GM19025 (cell line): Measurements from ENCODE around the gene ASB2.

Experiments used
- ATAC-seq: cut with Tn5 transposase; IDR thresholded peaks from one replicate; pipeline ENCODE4 v1.9.1; 2021; ENCODE audit warnings: mild to moderate bottlenecking, low read depth, moderate library complexity; ENCODE audit not compliant: unreplicated experiment

The ASB2 gene

DNA sequence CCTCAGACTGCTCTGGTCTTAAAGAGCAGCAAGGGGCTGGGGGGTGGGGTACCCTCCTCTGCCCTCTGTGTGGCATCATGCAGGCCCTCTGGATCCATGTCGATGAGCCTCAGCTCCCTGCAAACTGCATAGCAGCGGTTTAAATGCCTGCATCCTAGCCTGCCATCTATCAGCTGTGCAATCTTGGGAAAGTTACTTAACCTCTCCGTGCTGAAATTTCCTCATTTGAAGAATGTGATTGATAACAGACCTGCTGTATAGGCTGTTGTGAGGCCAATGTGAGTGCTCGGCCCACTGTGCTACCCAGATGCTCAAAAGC lies 45.4 kb downstream of the ASB2 start:
- no peak for ATAC-seq

DNA sequence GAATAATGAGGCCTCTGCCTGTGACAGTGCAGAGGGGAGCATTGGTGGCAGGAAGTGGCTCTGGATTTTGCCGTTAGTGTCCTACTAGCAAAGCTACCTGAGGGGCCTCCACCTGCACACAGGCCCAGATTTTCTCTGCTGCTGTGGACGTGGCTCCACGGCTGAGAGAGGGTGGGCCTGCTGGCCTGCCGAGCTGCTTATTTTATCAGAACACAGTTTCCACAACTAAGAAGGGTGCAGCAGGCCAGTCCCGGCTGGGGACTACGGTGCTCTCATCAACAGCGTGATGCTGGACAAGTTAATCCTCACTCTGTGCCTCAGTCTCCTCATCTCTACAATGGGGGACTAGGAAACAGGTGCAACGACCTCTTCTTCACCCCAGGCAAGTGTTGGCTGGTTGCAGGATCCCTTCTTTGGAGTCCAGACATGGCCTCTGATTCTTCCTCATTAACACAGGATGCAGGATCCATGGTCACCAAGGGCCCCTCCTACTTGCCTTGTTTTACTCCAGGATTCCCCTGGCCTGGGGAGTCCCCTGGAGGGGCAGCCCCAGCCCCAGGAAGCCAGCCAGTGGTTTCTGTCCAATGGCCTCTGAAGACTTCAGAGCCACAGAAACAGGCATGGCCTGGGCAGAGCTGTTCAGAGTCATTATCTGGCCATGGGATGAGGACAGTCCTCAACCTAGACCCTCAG lies 45.9 kb downstream of the ASB2 start:
- no peak for ATAC-seq

DNA sequence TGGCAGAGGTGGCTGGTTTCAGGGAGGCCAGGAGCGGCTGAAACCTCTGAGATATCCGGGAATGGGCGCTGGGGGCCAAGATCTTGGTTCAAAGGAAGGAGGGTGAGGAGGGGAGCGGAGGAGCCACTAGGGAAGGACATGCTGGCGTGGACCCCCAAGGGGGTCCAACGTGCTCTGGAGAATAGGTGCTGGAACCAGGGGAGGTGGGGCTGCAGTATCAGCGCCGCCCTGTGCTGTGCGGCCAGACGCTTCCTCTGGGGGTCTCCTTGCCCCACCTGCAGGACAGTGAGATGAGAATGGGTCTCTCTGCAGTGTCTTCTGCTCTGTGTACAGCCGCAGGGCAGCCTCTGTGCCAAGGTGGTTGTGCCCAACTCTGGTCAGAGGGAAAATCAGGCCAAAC lies 46.7 kb downstream of the ASB2 start:
- ATAC-seq: no peak

DNA sequence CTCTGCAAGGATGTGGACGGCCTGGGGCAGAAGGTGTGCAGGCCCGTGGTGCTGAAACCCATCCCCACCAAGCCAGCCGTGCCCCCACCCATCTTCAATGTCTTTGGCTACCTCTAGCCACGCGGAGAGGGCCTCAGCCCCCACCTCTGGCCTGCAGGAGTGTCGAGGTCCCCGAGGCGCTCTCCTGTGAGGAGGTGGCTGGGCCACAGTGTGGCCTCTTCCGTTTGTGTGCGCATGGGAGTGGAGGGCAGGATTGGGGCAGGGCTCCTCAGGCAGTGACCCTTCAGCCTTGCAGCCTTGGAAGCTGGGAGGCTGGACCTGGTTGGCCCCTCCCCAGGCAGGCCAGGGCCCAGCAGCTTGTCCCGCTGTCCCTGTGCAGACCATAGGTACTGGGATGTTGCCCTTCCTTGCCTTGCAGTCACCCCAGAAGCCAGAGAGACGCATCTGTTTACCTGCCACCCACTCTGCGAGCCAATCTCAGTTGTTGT lies 47.3 kb downstream of the ASB2 start:
- no peak for ATAC-seq

DNA sequence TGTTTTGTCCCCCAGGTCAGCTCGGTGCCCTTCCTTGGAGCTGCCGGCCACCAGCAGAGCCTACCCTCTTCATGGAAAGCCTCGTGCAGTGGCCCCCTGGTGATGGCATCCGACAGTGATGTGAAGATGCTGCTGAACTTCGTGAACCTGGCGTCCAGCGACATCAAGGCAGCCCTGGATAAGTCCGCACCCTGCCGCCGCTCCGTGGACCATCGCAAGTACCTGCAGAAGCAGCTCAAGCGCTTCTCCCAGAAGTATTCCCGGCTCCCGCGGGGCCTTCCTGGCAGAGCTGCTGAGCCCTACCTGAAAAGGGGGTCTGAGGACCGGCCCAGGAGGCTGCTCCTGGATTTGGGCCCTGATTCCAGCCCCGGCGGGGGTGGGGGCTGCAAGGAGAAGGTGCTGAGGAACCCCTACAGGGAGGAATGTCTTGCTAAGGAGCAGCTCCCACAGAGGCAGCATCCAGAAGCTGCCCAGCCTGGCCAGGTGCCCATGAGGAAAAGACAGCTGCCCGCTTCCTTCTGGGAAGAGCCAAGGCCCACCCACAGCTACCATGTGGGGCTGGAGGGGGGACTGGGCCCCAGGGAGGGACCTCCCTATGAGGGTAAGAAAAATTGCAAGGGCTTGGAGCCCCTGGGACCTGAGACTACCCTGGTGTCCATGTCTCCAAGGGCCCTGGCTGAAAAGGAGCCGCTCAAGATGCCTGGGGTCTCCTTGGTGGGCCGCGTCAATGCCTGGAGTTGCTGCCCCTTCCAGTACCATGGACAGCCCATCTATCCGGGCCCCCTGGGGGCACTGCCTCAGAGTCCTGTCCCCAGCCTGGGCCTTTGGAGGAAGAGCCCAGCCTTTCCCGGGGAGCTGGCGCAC lies 48.0 kb downstream of the ASB2 start:
- ATAC-seq: no peak

DNA sequence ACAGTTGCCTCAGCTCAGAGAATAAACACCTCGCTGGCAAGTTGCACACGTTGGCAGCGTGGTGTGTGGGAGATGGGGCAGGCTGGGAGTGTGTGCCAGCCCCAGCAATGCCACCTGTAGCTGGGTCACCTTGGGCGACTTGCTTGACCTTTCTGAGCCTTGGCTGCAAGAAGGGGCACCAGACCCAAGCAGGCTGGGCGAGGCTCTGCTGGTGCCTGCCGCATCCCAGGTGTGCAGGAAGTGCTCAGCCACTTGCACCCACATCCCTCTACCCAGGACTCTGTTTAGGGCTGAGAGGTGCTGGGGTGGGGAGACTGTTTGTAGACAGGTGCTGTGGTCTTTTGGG lies 48.6 kb downstream of the ASB2 start:
- ATAC-seq: no peak

DNA sequence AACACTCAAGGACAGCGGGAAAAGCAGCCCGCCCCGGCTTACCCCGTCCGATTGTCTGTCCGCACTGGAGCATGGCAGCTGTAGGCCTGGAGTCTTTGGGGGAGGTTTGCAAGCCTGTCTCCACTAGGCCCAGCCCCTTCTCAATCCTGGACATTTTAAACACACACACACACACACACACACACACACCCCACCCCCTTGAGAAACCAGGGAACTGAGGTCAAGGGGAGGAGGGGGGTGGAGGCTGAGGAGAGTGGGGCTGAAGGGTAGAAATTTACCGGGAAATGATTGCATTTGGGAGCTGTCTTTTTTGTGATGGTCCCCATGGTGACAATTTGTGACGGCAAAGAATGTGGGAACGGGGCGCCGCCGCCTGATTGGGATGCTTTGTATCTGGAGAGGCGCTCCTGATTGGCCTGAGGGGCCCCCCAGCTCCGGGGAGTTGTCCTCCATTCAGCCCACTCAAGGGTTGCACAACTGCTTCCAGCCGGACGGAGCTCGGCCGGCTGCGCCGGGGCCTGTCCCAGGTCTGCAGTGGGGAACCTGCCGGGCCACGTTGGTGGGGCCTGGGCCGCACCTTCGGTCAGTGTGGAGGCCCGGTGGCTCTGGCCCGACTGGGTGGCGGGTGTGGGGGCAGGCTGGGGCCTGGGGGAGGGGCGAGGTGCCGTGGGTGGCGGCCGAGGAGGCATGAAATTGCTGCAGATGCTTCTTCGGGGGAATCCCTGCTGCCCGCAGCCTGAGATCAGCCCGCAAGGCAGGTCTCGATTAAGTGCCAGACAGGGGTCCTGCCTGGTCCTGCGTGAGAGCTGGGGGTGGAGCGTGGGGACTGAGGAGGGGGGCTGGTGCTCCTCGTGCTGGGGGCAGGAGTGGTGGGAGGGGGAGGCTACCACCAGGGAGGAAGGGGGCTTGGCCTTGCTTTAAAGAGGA lies 49.2 kb downstream of the ASB2 start, which contains the start of gene FAM181A:
Gene FAM181A, plus strand, starts transcription at position 472 of the 927 bp plus-strand sequence. CDS start 942 bp downstream, outside the sequence.
- no peak for ATAC-seq

DNA sequence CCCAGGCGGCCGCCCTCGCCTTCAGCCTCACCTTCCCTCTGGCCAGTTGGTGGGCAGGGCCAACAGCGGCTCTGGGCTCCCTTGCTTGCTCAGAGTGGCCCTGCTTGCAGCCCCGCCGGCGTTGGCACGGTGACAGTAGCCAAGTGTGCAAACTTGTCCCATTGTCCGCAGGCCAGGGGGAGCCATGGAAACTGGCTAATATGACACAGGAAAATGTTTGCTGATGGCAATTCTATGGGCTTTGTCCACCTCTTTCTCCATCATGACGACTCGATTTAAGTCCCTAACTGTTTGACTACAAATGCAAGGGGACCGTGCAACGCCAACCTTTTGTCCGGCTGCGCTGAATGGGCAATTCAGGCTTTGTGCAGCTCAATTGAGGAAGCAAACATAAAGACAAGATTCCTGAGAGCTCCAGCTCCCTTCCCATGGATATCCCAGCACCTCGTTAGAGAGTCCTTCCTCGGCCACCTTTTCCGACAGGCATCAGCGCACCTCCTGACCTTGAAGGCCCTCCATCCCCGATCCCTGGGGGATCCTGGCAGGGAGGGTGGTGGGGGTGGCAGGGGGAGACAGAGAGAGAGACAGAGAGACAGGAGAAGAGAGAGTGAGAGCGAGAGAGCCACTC lies 50.0 kb downstream of the ASB2 start:
- ATAC-seq: no peak

DNA sequence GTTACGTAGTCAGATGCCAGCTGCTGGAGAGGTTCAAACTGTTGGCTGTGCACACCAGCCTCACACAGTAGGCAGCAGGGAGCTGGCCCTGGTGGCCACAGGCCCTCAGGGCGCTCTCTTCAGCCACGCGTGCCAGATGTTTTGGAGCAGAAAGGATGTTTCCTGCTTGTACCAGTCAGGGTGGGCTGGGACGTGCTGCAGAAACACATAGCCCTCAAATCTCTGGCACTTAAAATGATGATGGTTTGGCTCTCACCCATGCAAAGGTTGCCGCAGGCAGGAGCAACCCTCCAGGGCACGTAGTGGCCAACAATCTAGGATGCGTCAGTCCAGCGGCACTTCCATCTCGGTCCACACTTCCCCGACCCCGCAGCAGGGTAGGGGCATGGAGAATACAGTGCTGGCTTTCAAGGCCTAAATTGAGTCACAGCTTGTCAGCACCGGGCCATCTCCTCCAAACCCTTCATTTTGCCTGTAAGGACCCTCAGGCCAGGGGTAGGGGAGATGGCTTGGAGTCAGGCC lies 50.9 kb downstream of the ASB2 start:
- ATAC-seq: no peak

DNA sequence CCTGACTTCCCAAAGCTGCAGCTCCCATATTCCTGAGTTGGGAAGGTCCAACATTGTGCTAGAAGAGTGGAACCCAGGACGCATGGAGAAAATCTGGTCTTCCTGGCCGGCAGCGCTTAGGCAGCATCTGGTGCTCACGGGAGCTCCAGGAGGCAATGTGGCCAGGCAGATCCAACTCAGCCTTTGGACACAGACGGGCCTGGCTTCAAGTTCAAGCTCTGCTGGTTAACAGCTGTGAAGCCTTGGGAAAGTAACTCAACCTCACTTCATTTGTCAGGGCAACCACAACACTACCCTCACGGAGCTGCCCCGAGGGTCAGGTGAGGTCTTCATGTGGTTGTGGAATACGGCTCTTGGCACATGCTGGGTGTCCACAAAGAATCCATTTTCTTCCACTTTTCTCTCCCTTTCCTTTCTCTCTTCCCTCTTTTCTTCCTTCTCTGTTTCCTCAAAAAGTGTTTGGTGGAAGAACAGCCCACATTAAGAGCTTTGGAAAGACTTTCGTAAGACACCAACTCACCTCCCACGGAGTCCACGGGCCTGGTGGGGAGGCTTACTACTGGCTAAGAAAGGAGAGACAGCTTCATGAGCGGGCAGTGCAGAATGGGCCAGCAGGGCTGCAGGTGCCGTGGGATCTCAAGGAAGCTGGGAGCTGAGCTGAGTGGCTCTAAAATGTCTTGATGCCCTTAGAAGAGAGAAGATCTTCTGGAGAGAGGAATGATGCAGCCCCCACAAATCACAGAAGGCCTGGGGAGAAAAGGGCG lies 51.6 kb downstream of the ASB2 start:
- no peak for ATAC-seq

DNA sequence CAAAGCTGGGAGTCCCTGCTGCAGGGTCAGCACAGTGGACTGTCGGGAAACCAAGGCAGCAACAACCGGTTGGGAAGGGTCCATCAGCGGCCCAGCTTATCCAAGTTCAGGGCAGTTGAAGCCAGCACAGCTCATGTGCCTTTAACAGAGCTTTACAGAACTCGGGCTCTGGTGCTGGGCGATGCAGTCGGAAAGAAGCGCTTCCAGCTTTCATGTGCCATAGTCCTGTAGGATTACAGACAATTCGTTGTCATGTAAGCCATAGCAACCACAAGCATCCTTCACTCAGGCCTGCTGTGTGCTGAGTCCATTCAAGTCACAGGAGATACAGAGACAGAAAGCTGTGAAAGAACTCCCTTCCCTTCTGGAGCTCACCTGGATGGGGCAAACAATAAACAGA lies 52.7 kb downstream of the ASB2 start:
- ATAC-seq: no peak

DNA sequence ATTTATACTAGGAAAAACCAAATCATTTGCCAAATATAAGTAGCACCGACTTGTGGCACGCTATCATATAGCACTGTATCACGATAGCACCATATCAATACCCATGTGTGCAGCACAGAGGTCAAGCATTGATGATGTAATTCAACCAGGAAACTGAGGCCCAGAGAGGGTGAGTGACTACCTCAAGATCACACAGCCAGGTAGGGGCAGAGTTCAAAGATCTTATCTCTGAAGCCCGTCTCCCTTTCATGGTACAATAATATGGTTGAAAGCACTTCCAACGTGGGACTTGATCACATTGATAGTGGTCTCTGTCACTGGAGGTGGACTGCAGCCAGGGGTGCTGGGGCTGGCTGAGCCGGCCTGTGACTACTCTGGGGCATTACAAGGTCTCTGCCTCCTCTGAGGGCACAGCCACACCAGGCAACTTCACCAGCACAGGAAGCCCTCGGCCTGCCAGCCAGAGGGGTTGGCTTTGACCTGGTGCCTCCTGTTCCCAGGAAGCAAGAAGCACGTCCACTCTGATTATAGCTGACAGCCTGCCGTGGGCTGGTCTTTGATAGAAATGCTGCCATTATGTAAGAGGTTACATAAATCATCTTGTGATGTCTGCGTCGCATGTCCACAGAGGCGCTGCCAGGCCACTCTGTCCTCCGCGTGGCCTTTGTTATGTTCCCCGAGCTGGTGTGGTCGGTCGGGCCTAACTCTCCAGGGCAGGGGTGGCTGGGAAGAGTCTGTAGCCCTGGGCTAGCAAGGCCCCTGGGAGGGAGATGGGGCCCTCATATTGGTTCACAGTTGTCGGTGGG lies 55.2 kb downstream of the ASB2 start:
- no peak for ATAC-seq

DNA sequence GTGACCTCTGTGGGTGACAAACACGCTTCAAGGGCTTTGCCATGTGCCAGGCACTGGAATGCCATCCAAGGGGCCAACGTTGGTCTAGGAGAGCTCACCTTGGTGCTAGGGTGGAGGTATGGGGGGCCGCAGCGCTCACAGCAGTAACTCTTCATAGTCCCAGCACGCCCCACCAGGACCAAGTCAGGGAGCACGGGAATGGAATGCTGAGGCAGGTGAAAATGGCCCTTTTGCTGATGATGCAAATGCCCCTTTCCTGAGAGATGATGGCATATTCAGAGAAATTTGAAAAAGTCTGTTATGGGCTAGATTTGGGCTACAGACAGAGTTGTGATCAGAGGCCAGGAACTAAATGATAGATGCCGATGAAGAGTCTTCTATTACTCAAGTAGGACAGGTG lies 59.2 kb downstream of the ASB2 start:
- no peak for ATAC-seq

DNA sequence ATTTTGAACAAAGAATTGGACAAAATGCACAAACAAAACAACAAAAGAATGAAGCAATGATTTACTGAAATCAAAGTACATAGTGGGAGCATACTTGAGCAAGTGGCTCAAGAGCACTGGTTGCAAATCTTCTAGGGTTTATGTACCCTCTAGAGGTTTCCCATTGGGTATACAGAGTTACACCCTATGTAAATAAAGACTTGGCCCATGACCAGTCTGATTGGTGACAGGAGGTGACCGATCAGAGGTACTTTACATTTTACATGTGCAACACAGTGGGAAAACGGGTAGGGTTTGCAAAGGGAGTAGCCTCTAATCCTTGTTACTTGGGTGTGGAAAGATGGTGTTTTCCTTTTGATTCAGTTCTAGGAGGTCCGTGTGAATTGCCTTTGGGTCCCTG lies 59.9 kb downstream of the ASB2 start:
- no peak for ATAC-seq

DNA sequence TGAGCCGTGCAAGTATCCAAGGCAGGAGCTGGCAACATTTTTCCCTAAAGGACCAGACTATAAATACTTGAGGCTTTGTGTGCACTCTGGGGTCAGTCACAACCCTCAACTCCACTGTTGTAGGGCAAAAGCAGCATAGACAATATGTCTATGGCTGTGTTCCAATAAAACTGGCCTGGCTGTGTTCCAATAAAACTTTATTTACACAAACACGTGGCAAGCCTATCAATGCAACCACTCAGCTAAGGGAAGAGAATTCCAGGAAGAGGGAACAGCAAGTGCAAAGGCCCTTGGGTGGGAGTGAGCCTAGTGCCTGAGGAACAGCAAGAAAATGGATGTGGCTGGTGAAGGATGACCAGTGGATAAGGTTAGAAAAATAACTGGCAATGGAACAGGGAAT lies 60.6 kb downstream of the ASB2 start:
- ATAC-seq: no peak

DNA sequence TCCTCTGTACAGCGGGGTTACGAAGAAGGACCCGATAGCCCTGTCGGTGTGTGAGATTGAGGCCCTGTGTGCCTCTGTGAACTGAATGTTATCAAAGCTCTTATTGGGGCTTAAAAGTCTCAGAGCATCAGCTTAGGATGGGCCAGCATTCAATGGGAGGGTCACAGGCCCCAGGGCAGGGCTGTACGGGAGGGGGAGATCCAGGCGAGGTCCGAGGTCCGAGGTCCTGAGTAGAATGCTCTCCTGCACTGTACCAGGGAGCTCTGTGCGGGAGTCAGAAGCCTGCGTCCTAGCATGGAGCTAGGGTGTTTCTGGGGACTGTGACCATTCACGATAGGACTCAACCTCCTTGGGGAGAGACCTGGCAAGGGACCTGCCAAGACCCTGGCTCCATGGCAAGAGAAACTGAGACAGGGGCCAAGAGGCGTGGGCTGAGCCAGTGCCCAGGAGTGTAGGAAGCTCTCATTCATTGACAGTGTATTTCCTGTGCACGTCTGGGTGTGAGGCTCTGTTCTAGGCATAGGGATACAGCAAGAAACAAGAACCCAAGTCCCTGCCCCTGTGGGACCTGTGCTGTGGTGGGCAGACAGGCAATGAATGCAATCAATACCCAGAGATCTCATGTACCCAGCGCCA lies 61.2 kb downstream of the ASB2 start:
- ATAC-seq: no peak

DNA sequence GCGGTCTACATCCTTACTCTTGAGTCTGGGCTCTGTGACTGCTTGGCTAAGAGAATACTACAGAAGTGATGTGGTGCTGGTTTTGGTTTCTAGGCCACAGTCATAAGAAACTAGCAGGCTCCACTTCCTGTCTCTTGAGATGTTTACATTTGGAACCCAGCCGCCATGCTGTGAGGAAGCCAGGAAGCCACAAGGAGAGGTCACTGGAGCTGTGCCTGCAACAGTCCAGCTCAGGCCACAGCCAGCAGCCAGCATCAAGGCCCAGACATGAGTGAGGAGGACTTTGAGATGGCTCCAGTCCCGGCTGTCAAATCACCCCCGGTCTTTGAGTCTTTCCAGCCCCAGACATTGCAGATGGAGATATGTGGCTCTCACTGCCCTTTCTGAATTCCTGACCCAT lies 62.1 kb downstream of the ASB2 start:
- no peak for ATAC-seq

DNA sequence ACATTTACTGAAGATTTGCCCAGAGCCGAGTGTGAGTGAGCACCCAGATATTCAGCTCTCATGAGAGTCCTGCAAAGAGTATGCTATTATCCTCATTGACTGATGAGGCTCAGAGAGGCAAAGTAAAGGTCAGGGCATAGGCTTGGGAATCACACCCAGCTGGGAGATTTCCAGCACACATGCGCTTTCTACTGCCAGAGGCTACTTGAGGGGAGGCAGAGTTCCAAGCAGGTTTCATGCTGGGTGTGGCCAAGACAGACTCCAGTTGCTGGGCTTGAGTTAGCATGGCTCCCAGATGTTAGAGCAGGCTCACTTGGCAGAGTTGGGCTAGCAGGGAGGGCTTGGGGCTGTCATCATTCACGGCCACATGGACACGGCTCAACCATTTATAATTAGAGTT lies 63.6 kb downstream of the ASB2 start:
- no peak for ATAC-seq
